Dendritic cell treated with granulocyte-macrophage colony-stimulating factor and Interleukin-4, amounts not matched to agents 40 ng/mL and 50 ng/mL, for 4 days (primary cell): ENCODE results near the gene FBLN2.

Experiments
- H3K27ac Mint-ChIP-seq: one replicate; pipeline ENCODE4 v1.8.0; 2022; ENCODE audit warnings: mild to moderate bottlenecking, mixed read lengths
- H3K27me3 Mint-ChIP-seq: one replicate; pipeline ENCODE4 v1.8.0; 2022; ENCODE audit warnings: mild to moderate bottlenecking, mixed read lengths
- H3K36me3 Mint-ChIP-seq: one replicate; pipeline ENCODE4 v1.8.0; 2022; ENCODE audit warnings: low read depth, mixed read lengths
- H3K4me1 Mint-ChIP-seq: one replicate; pipeline ENCODE4 v1.8.0; 2022; ENCODE audit warnings: low read depth, mixed read lengths
- H3K4me3 Mint-ChIP-seq: one replicate; pipeline ENCODE4 v1.8.0; 2022; ENCODE audit warnings: mild to moderate bottlenecking, moderate library complexity, mixed read lengths
- H3K9me3 Mint-ChIP-seq: one replicate; pipeline ENCODE4 v1.8.0; 2022; ENCODE audit warnings: mixed read lengths
- intact Hi-C: fragments of 100-400 bp; cut with micrococcal nuclease; formaldehyde crosslinking; loops from one replicate; pipeline ENCODE4 v1.15.0; 2022

The FBLN2 gene

DNA sequence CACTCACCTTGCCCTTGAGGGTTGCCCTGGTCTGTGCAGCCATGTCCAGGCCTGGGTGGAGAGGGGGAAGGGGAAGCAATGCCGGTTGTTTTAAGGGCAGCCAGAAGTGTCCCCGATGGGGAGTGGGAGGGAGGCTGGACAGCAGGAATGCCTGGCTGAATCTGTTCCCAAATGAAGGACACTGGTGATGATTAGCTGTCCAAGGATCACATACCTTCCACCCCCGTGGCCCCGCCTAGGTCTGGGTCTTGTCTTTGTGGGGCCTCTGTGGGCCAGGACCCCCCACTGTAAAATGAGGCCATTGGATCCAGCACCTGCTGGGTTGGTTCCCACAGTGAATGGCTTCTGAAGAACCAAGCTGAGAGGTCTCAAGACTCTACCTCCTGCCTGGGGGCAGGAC lies 71.4 kb downstream of the FBLN2 start:
- no peaks in the 10 kb centered on the region for H3K9me3 Mint-ChIP-seq
- H3K27me3 Mint-ChIP-seq, result no peaks in the 10 kb centered on the region
- no peaks in the 10 kb centered on the region for H3K36me3 Mint-ChIP-seq
- intact Hi-C loops, result no loop called here
- no peak overlapping the region for H3K27ac Mint-ChIP-seq
- no peak overlapping the region for H3K4me3 Mint-ChIP-seq
- no peaks in the 10 kb centered on the region for H3K4me1 Mint-ChIP-seq

- no peaks in the 10 kb centered on the region for H3K9me3 Mint-ChIP-seq
- intact Hi-C loops, result no loop called here
- no peak overlapping the region for H3K27ac Mint-ChIP-seq
- no peaks in the 10 kb centered on the region for H3K27me3 Mint-ChIP-seq
- H3K4me3 Mint-ChIP-seq, result no peak overlapping the region
- H3K36me3 Mint-ChIP-seq, result no peaks in the 10 kb centered on the region
- H3K4me1 Mint-ChIP-seq, result no peaks in the 10 kb centered on the region
These were observed 71.9 kb downstream of the FBLN2 start for GRCh38 chr3:13620776-13621365.

- H3K9me3 Mint-ChIP-seq, result no peaks in the 10 kb centered on the region
- intact Hi-C loops, result no loop called here
- no peak overlapping the region for H3K4me3 Mint-ChIP-seq
- H3K36me3 Mint-ChIP-seq, result no peaks in the 10 kb centered on the region
- H3K27ac Mint-ChIP-seq, result no peak overlapping the region
- H3K27me3 Mint-ChIP-seq, result no peaks in the 10 kb centered on the region
- H3K4me1 Mint-ChIP-seq, result no peaks in the 10 kb centered on the region
These were observed 72.7 kb downstream of the FBLN2 start for GRCh38 chr3:13621381-13622221.

GRCh38 chr3:13622356-13622755 lies 73.4 kb downstream of the FBLN2 start:
- no peaks in the 10 kb centered on the region for H3K9me3 Mint-ChIP-seq
- no peaks in the 10 kb centered on the region for H3K36me3 Mint-ChIP-seq
- intact Hi-C loops, result no loop called here
- no peaks in the 10 kb centered on the region for H3K4me1 Mint-ChIP-seq
- H3K27ac Mint-ChIP-seq, result no peak overlapping the region
- no peak overlapping the region for H3K4me3 Mint-ChIP-seq
- H3K27me3 Mint-ChIP-seq, result no peaks in the 10 kb centered on the region

GRCh38 chr3:13623101-13623654 lies 74.3 kb downstream of the FBLN2 start:
- H3K4me3 Mint-ChIP-seq, result no peak overlapping the region
- intact Hi-C loops, result no loop called here
- no peaks in the 10 kb centered on the region for H3K4me1 Mint-ChIP-seq
- H3K27ac Mint-ChIP-seq, result no peak overlapping the region
- H3K9me3 Mint-ChIP-seq, result no peaks in the 10 kb centered on the region
- no peaks in the 10 kb centered on the region for H3K36me3 Mint-ChIP-seq
- no peaks in the 10 kb centered on the region for H3K27me3 Mint-ChIP-seq

DNA sequence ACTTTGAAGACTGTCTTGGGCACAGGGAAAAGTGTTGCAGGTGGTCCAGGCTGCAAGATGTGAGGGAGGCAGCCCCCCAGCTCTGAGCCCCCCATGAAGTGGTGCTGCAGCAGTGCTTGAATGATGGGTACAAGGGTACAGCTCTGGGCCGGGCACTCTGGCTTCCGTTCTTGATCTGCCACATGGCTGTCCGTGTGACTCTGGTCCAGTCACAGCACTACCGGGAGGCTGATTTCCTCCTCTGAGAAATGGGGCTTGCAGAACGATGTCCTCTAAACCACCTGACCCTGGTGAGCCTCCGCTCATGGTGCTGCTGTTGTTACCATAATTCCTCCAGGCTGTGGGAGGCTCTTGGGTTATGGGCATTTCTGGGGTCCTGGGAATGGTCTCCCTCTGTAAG lies 75.1 kb downstream of the FBLN2 start:
- H3K36me3 Mint-ChIP-seq, result no peaks in the 10 kb centered on the region
- no peak overlapping the region for H3K27ac Mint-ChIP-seq
- H3K4me3 Mint-ChIP-seq, result no peak overlapping the region
- intact Hi-C loops, result no loop called here
- no peaks in the 10 kb centered on the region for H3K4me1 Mint-ChIP-seq
- H3K9me3 Mint-ChIP-seq, result no peaks in the 10 kb centered on the region
- H3K27me3 Mint-ChIP-seq, result no peaks in the 10 kb centered on the region

DNA sequence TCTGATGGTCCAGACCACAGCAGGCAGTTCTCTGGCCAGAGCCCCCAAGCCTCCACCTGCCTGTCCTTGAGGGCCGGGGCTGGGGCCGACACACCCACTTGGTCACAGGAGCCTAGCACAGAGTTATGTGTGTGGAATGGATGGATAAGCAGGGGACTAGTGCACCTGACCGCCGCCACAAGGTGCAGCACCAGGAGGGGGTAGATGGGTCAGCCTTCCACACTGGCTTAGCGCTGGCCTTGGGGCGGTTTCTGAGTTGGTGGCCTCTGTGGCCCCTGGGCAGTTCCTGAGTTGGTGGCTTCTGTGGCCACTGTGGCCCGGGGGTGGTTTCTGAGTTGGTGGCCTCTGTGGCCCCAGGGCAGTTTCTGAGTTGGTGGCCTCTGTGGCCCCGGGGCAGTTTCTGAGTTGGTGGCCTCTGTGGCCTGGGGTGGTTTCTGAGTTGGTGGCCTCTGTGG lies 75.8 kb downstream of the FBLN2 start:
- Mint-ChIP-seq H3K4me3 (no peak overlapping the region), H3K4me1 (no peaks in the 10 kb centered on the region), H3K27ac (no peak overlapping the region), H3K9me3 (no peaks in the 10 kb centered on the region), H3K36me3 (no peaks in the 10 kb centered on the region), H3K27me3 (no peaks in the 10 kb centered on the region)
- intact Hi-C loops, result no loop called here

- intact Hi-C loops, result no loop called here
- Mint-ChIP-seq H3K36me3 (no peaks in the 10 kb centered on the region), H3K4me3 (no peak overlapping the region), H3K9me3 (no peaks in the 10 kb centered on the region), H3K4me1 (no peaks in the 10 kb centered on the region), H3K27ac (no peak overlapping the region), H3K27me3 (no peaks in the 10 kb centered on the region)
These were observed 77.5 kb downstream of the FBLN2 start for GRCh38 chr3:13626396-13626795.

- no peak overlapping the region for H3K27ac Mint-ChIP-seq
- H3K36me3 Mint-ChIP-seq, result no peaks in the 10 kb centered on the region
- no peaks in the 10 kb centered on the region for H3K4me1 Mint-ChIP-seq
- no peaks in the 10 kb centered on the region for H3K9me3 Mint-ChIP-seq
- intact Hi-C loops, result no loop called here
- no peaks in the 10 kb centered on the region for H3K27me3 Mint-ChIP-seq
- H3K4me3 Mint-ChIP-seq, result no peak overlapping the region
These were observed 78.1 kb downstream of the FBLN2 start for GRCh38 chr3:13626915-13627460.

- no peak overlapping the region for H3K27ac Mint-ChIP-seq
- no peaks in the 10 kb centered on the region for H3K9me3 Mint-ChIP-seq
- H3K27me3 Mint-ChIP-seq, result no peaks in the 10 kb centered on the region
These were observed 78.8 kb downstream of the FBLN2 start for GRCh38 chr3:13627681-13628080.

DNA sequence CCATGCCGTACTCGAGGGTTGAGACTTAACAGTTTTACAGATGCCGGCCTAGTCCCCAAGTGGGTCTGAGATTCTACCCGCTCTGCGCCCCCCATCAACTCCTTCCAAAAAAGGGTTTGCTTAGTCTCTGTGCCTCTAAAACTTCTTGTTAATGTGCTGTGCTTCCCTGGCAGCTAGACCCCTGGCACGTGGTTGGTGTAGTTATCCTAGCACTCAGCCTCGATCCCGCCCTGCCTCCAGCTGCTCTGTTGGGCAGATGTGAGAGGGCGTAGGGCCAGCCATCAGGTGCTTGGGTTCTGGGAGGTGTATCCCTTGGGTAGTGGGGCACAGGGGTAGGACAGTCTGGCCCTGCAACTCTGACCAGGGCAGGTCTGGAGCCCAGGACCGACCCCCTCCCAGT lies 79.5 kb downstream of the FBLN2 start:
- Mint-ChIP-seq H3K4me1 (no peaks in the 10 kb centered on the region), H3K27me3 (no peaks in the 10 kb centered on the region), H3K9me3 (no peaks in the 10 kb centered on the region), H3K27ac (no peak overlapping the region), H3K36me3 (no peaks in the 10 kb centered on the region), H3K4me3 (no peak overlapping the region)
- intact Hi-C loops, result no loop called here

More at GRCh38 chr3:13627681-13628080, 78.8 kb downstream of the FBLN2 start:
- H3K4me3 Mint-ChIP-seq, result no peak overlapping the region
- intact Hi-C loops, result no loop called here
- no peaks in the 10 kb centered on the region for H3K36me3 Mint-ChIP-seq
- H3K4me1 Mint-ChIP-seq, result no peaks in the 10 kb centered on the region

DNA sequence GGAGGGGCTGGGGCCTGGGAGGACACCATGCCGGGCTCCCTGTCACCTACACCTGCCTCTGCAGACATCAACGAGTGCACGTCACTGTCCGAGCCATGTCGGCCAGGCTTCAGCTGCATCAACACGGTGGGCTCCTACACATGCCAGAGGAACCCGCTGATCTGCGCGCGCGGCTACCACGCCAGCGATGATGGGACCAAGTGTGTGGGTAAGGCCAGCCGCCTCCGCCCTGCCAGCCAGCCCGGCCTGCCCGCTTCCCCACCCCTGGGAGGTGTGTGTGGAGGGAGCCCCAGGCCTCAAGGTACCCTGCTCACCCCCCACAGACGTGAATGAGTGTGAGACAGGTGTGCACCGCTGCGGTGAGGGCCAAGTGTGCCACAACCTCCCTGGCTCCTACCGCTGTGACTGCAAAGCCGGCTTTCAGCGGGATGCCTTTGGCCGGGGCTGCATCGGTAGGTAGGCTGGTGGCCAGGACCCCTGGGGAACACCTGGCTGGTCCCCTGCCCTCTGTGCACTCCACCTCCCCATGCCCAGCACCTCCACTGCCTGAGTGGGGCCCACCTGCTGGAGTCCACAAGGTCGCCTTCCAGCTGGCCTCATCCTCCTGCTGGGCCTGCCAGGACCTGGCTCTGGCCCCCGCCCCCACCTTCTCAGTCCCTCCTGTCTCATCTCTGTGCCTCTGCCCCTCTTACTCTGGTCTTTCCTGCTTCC lies 80.1 kb downstream of the FBLN2 start:
- Mint-ChIP-seq H3K27me3 (no peaks in the 10 kb centered on the region), H3K4me3 (no peak overlapping the region), H3K4me1 (no peaks in the 10 kb centered on the region), H3K36me3 (no peaks in the 10 kb centered on the region), H3K9me3 (no peaks in the 10 kb centered on the region), H3K27ac (no peak overlapping the region)
- intact Hi-C loops, result no loop called here

DNA sequence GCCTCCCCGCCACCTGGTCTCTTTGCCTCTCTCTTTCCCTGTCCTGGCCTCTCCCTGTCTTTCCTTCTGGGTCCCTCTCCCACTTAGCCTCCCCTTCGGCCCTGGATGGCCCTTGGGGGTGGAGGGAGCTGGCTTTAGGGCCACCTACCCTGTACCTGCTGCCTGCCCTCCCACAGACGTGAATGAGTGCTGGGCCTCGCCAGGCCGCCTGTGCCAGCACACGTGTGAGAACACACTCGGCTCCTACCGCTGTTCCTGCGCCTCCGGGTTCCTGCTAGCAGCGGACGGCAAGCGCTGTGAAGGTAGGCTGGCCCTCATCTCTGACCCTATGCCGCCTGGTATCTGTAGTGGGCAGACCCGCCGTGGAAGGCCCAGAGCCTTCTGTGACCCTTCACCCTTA lies 80.7 kb downstream of the FBLN2 start:
- no peaks in the 10 kb centered on the region for H3K9me3 Mint-ChIP-seq
- H3K36me3 Mint-ChIP-seq, result no peaks in the 10 kb centered on the region
- H3K4me1 Mint-ChIP-seq, result no peaks in the 10 kb centered on the region
- intact Hi-C loops, result no loop called here
- H3K27me3 Mint-ChIP-seq, result no peaks in the 10 kb centered on the region
- no peak overlapping the region for H3K27ac Mint-ChIP-seq
- H3K4me3 Mint-ChIP-seq, result no peak overlapping the region

GRCh38 chr3:13631256-13631655 lies 82.3 kb downstream of the FBLN2 start:
- Mint-ChIP-seq H3K4me3 (no peak overlapping the region), H3K4me1 (no peaks in the 10 kb centered on the region), H3K27me3 (no peaks in the 10 kb centered on the region), H3K9me3 (no peaks in the 10 kb centered on the region), H3K27ac (no peak overlapping the region), H3K36me3 (no peaks in the 10 kb centered on the region)
- intact Hi-C loops, result no loop called here
